A549 (cell line): Measurements from ENCODE around the gene RABGAP1L.

Experiments used
- CHD2 ChIP-seq: fragments of 150-350 bp; IDR thresholded peaks from 2 replicates; pipeline ENCODE4 v1.6.1; 2014; ENCODE audit warnings: low read length; ENCODE audit not compliant: partially characterized antibody
- CHD4 ChIP-seq: fragments of 200-600 bp; sonication (generic); IDR thresholded peaks from 2 replicates; pipeline ENCODE4 v1.6.1; 2016; ENCODE audit warnings: antibody characterized with exemption, mild to moderate bottlenecking, borderline replicate concordance
- CTCF ChIP-seq: fragments of >200 bp; sonication (Bioruptor Twin); formaldehyde crosslinking; IDR thresholded peaks from 3 replicates; pipeline ENCODE4 v1.5.1; 2016
- EP300 ChIP-seq, 2 experiments: fragments of >200 bp; sonication (Bioruptor Twin); formaldehyde crosslinking; IDR thresholded peaks; 2 replicates in 1 of 2; 3 replicates in 1 of 2; pipeline ENCODE4 v1.6.1; 2016 to 2017
- HOXB13 ChIP-seq: fragments of 250-450 bp; sonication (Bioruptor Pico); IDR thresholded peaks from 2 replicates; pipeline ENCODE4 v1.5.0; 2020; ENCODE audit warnings: low read depth, mild to moderate bottlenecking, moderate library complexity
- JUNB ChIP-seq: fragments of >200 bp; sonication (Bioruptor Twin); formaldehyde crosslinking; IDR thresholded peaks from 2 replicates; pipeline ENCODE4 v1.6.1; 2016
- MYC ChIP-seq: IDR thresholded peaks from 2 replicates; pipeline ENCODE4 v1.6.1; 2012; ENCODE audit warnings: mild to moderate bottlenecking, inconsistent platforms, low read length, improper control_type of control experiment, borderline replicate concordance
- POLR2A ChIP-seq: IDR thresholded peaks from 2 replicates; pipeline ENCODE4 v1.6.1; 2012; ENCODE audit warnings: mild to moderate bottlenecking, low read length
- POLR2AphosphoS2 ChIP-seq: conservative IDR thresholded peaks from 2 replicates; pipeline ENCODE4 v1.6.1; 2012; ENCODE audit warnings: low read length, improper control_type of control experiment, inconsistent platforms

- TF ChIP-seq CTCF (no peak), MYC (no peak), EP300 (IDR thresholded peaks at IDR 0.05) (no peak), POLR2A (no peak), POLR2AphosphoS2 (no peak), JUNB (no peak), CHD2 (no peak), CHD4 (no peak), HOXB13 (CRISPR knock-in tag) (no peak)
Observed at GRCh38 chr1:174204697-174205308, 45.5 kb downstream of the RABGAP1L start.
